Endothelial cell of umbilical vein (primary cell): ENCODE measurements around the gene SLC35D2.

Source experiments
- CTCF ChIP-seq, 2 donors: IDR thresholded peaks; 1 replicate in 1 of 2; 2 replicates in 1 of 2; pipeline ENCODE4 v1.5.1; 2011; ENCODE audit warnings: low read length in 2 of 2, mild to moderate bottlenecking in 2 of 2, moderate library complexity in 2 of 2, control low read depth in 1 of 2, inconsistent platforms in 1 of 2, low read depth in 1 of 2; ENCODE audit not compliant: insufficient read depth in 1 of 2; ENCODE audit errors: extremely low read depth in 1 of 2
- EZH2 ChIP-seq: IDR thresholded peaks from 2 replicates; pipeline ENCODE4 v1.6.1; 2012; ENCODE audit warnings: borderline replicate concordance, low read depth, mild to moderate bottlenecking, moderate library complexity, low read length, inconsistent platforms; ENCODE audit not compliant: severe bottlenecking
- GATA2 ChIP-seq: IDR thresholded peaks from 2 replicates; pipeline ENCODE4 v1.7.0; 2011; ENCODE audit warnings: low read depth, mild to moderate bottlenecking, moderate library complexity, mixed read lengths, low read length; ENCODE audit not compliant: insufficient read length, insufficient read depth
- JUN ChIP-seq: IDR thresholded peaks from 2 replicates; pipeline ENCODE4 v1.6.1; 2011; ENCODE audit warnings: borderline replicate concordance, low read depth; ENCODE audit not compliant: insufficient read length, insufficient read depth
- MAX ChIP-seq: IDR thresholded peaks from 2 replicates; pipeline ENCODE4 v1.6.1; 2011; ENCODE audit not compliant: insufficient read depth, insufficient read length
- MYC ChIP-seq: IDR thresholded peaks from one replicate; pipeline ENCODE4 v1.6.1; 2011; ENCODE audit warnings: mild to moderate bottlenecking, low read depth, low read length
- POLR2A ChIP-seq: IDR thresholded peaks from 2 replicates; pipeline ENCODE4 v1.6.1; 2012; ENCODE audit warnings: low read depth, mild to moderate bottlenecking, control low read depth, low read length
- POLR2AphosphoS5 ChIP-seq: IDR thresholded peaks from 2 replicates; pipeline ENCODE4 v1.6.1; 2012; ENCODE audit warnings: low read depth, mild to moderate bottlenecking, control low read depth, low read length, moderate library complexity; ENCODE audit not compliant: insufficient read depth

GRCh38 chr9:96430377-96430776 lies 46.9 kb upstream of the SLC35D2 start:
- TF ChIP-seq POLR2A (no peak), CTCF (IDR thresholded peaks at IDR 0.05; ENCODE audit: extremely low read depth in 1 of 2, insufficient read depth in 1 of 2, low read depth in 1 of 2, low read length in 2 of 2) (no peak), MYC (no peak), EZH2 (no peak), GATA2 (no peak), POLR2AphosphoS5 (no peak), MAX (no peak), JUN (no peak)
